Natural killer cell (primary cell): ENCODE data around the gene ERC1. TPM values are rescaled to one million over a fixed set of nuclear protein-coding genes. Genes with fewer than 3 reads are reported as not detected.

Experiments
- ATAC-seq, 3 donors: fragments of 150-1000 bp in 2 of 3; fragments of 200-7000 bp in 1 of 3; cut with Tn5 transposase; 1 replicate in 1 of 3; 2 replicates in 2 of 3; pipeline ENCODE4 v1.10.0; 2021; ENCODE audit warnings: mild to moderate bottlenecking in 2 of 3, moderate library complexity in 2 of 3
- DNase-seq, 2 donors: peaks; one replicate each; pipeline versions ENCODE4 v3.0.0 to v3.0.0-alpha.2; 2013 to 2021; ENCODE audit warnings: mixed read lengths in 1 of 2
- H3K27ac ChIP-seq: one replicate; pipeline ENCODE4 v1.5.1; 2013; ENCODE audit warnings: mild to moderate bottlenecking, low read length
- H3K27me3 ChIP-seq: one replicate; pipeline ENCODE4 v1.6.1; 2013; ENCODE audit warnings: low read length; ENCODE audit not compliant: control insufficient read depth, insufficient read depth
- H3K36me3 ChIP-seq: one replicate; pipeline ENCODE4 v1.6.1; 2013; ENCODE audit warnings: low read length; ENCODE audit not compliant: control insufficient read depth, insufficient read depth
- H3K4me1 ChIP-seq: one replicate; pipeline ENCODE4 v1.6.1; 2013; ENCODE audit warnings: low read length; ENCODE audit not compliant: control insufficient read depth, insufficient read depth
- H3K4me3 ChIP-seq: one replicate; pipeline ENCODE4 v1.5.1; 2013; ENCODE audit warnings: low read length
- H3K9me3 ChIP-seq: one replicate; pipeline ENCODE4 v1.6.1; 2013; ENCODE audit warnings: low read length; ENCODE audit not compliant: control insufficient read depth, insufficient read depth
- H3K27ac Mint-ChIP-seq, 2 donors: one replicate each; pipeline ENCODE4 v1.8.0; 2022; ENCODE audit warnings: mild to moderate bottlenecking in 2 of 2, mixed read lengths in 2 of 2, moderate library complexity in 1 of 2
- H3K27me3 Mint-ChIP-seq, 2 donors: one replicate each; pipeline ENCODE4 v1.8.0; 2022; ENCODE audit warnings: low read depth in 2 of 2, mixed read lengths in 2 of 2
- H3K36me3 Mint-ChIP-seq: one replicate; pipeline ENCODE4 v1.8.0; 2022; ENCODE audit warnings: mixed read lengths
- H3K4me1 Mint-ChIP-seq, 2 donors: one replicate each; pipeline ENCODE4 v1.8.0; 2022; ENCODE audit warnings: mixed read lengths in 2 of 2
- H3K4me3 Mint-ChIP-seq: one replicate; pipeline ENCODE4 v1.8.0; 2022; ENCODE audit warnings: mild to moderate bottlenecking, moderate library complexity, mixed read lengths
- H3K9me3 Mint-ChIP-seq, 2 donors: one replicate each; pipeline ENCODE4 v1.8.0; 2022; ENCODE audit warnings: mixed read lengths in 2 of 2
- CTCF ChIP-seq: fragments of 200-600 bp; IDR thresholded peaks from one replicate; pipeline ENCODE4 v1.8.0; 2022; ENCODE audit warnings: antibody characterized with exemption
- WGBS: methylation state at CpG from one replicate; pipeline ENCODE4 v1.1.7; 2013; ENCODE audit warnings: missing lambda C conversion rate; ENCODE audit not compliant: insufficient coverage; 5-methylcytosine and 5-hydroxymethylcytosine counted together
- intact Hi-C: fragments of 100-400 bp; cut with micrococcal nuclease; formaldehyde crosslinking; loops from one replicate; pipeline ENCODE4 v1.14.2; 2022
- total RNA-seq, 4 donors: library from RNA; stranded (reverse); fragments of 120-200 nt in 1 of 4; gene quantifications; one replicate each; pipeline versions ENCODE4 v1.2.3 to v1.2.4, GENCODE V29; 2013 to 2022

The ERC1 gene
- total RNA-seq, 3 donors from 2014 or later (not counting 1 experiment from before 2014, with no cell fraction given), result 43.5 to 54.0 (median 44.9) TPM

DNA sequence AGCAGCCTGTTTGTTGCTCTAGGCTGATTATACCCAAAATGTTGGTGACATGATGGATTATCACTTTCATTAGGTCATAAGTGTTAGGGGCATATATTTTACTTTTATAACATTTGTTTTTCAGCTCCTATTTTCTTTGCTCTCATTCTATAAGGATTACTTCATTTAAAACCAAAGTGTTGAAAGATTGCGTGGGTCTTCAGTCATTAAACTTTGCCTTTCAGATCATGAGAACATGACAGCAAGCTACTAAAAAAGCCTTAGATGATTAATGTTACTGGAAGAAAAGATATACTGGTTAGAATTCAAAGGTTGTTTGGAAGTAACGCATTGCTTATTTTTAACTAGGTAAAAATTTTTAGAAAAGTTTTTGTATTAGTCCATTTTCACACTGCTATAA lies 156.8 kb downstream of the ERC1 start:
- 100% methylated on average over 2 of the region's 2 CpGs for WGBS
- no peak for ATAC-seq
- no peaks in the 10 kb centered on the region for H3K36me3 Mint-ChIP-seq

GRCh38 chr12:1157046-1157445 lies 166.0 kb downstream of the ERC1 start:
- no peak overlapping the region for H3K4me3 Mint-ChIP-seq
- no peaks in the 10 kb centered on the region for H3K9me3 ChIP-seq
- H3K27me3 Mint-ChIP-seq, result no peaks in the 10 kb centered on the region
- H3K27me3 ChIP-seq, result no peaks in the 10 kb centered on the region
- H3K4me3 ChIP-seq, result no peak overlapping the region
- peak overlapping the region in 1 of 2 donors; percentile 22 for H3K27ac Mint-ChIP-seq
- H3K9me3 Mint-ChIP-seq, result no peaks in the 10 kb centered on the region
- intact Hi-C loops, result no loop called here
- H3K36me3 ChIP-seq, result peaks cover 4% of the 10 kb centered on the region
- H3K4me1 Mint-ChIP-seq, result peaks cover 0 to 6% of the 10 kb centered on the region in 2 donors
- no peak overlapping the region for H3K27ac ChIP-seq
- 84% methylated on average over 3 of the region's 3 CpGs for WGBS
- no peak for DNase-seq
- no peak for TF ChIP-seq CTCF
- H3K36me3 Mint-ChIP-seq, result no peaks in the 10 kb centered on the region
- no peak for ATAC-seq
- no peaks in the 10 kb centered on the region for H3K4me1 ChIP-seq

More for the DNA sequence above, 156.8 kb downstream of the ERC1 start:
- Mint-ChIP-seq H3K9me3 (no peaks in the 10 kb centered on the region), H3K27ac (no peak overlapping the region), H3K4me3 (no peak overlapping the region), H3K27me3 (no peaks in the 10 kb centered on the region), H3K4me1 (peaks cover 13 to 20% of the 10 kb centered on the region in 2 donors)
- no peak for DNase-seq
- no peak overlapping the region for H3K27ac ChIP-seq
- no peaks in the 10 kb centered on the region for H3K27me3 ChIP-seq
- intact Hi-C loops, result no loop called here
- no peak overlapping the region for H3K4me3 ChIP-seq
- no peak for TF ChIP-seq CTCF
- H3K4me1 ChIP-seq, result no peaks in the 10 kb centered on the region
- H3K36me3 ChIP-seq, result peaks cover 6% of the 10 kb centered on the region
- no peaks in the 10 kb centered on the region for H3K9me3 ChIP-seq

DNA sequence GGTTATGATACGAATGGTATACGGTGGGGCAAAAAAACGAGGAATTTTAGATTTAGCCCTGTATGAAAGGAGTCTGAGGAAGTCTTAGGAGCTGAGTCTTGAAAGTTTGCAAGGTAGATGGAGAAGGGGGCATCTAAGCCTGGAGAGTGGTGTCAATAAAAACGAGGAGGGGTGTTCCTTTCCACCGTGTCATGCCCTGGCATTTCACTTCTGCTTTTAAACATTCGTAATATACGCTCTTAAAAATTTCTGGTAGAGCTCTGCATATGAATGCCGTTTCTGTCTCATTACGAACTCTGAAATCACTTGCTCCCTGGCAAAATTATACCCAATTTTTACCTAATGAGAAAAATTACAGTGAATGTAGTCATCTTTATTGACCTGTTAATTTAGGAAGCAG lies 170.2 kb downstream of the ERC1 start:
- H3K36me3 Mint-ChIP-seq, result no peaks in the 10 kb centered on the region

More for the DNA sequence above, 170.2 kb downstream of the ERC1 start:
- H3K27ac ChIP-seq, result no peak overlapping the region
- TF ChIP-seq CTCF, result no peak
- H3K27me3 ChIP-seq, result no peaks in the 10 kb centered on the region
- DNase-seq, result no peak
- no peak for ATAC-seq
- H3K4me1 Mint-ChIP-seq, result peaks cover 9 to 14% of the 10 kb centered on the region in 2 donors
- no peaks in the 10 kb centered on the region for H3K9me3 Mint-ChIP-seq
- no peaks in the 10 kb centered on the region for H3K9me3 ChIP-seq
- H3K4me3 Mint-ChIP-seq, result no peak overlapping the region
- no peak overlapping the region for H3K4me3 ChIP-seq
- H3K4me1 ChIP-seq, result no peaks in the 10 kb centered on the region
- H3K36me3 ChIP-seq, result no peaks in the 10 kb centered on the region
- H3K27me3 Mint-ChIP-seq, result no peaks in the 10 kb centered on the region
- WGBS, result 64% methylated on average over 9 of the region's 9 CpGs
- no peak overlapping the region for H3K27ac Mint-ChIP-seq
- intact Hi-C loops, result no loop called here
